MG63 (cell line): Measurements from ENCODE around the gene RPL10. TPM values are rescaled to one million over a fixed set of nuclear protein-coding genes. Genes with fewer than 3 reads are reported as not detected.
"Not testable (repeated sequence)": the region's sequence is repeated elsewhere in the genome, so short reads cannot be mapped to it uniquely, and the experiment has no call there.

Source experiments
- DNase-seq: peaks from one replicate; pipeline ENCODE4 v3.0.0-alpha.2; 2020
- H3K27me3 ChIP-seq: fragments of 250-450 bp; sonication (Bioruptor Pico); 2 replicates; pipeline ENCODE4 v1.5.1; 2020; ENCODE audit warnings: mild to moderate bottlenecking, moderate library complexity
- H3K36me3 ChIP-seq: fragments of 250-450 bp; sonication (Bioruptor Pico); 2 replicates; pipeline ENCODE4 v1.5.1; 2020; ENCODE audit warnings: mild to moderate bottlenecking, moderate library complexity
- H3K4me3 ChIP-seq: fragments of 250-450 bp; sonication (Bioruptor Pico); 2 replicates; pipeline ENCODE4 v1.5.1; 2020; ENCODE audit warnings: mild to moderate bottlenecking, moderate library complexity
- H3K9me3 ChIP-seq: fragments of 250-450 bp; sonication (Bioruptor Pico); 2 replicates; pipeline ENCODE4 v1.5.1; 2020; ENCODE audit warnings: mild to moderate bottlenecking, moderate library complexity
- total RNA-seq: library from RNA; depleted of rRNA; stranded (reverse); fragments of >200 nt; shearing (Covaris generic); gene quantifications from 2 replicates; pipeline ENCODE4 v1.2.3, GENCODE V29; 2014; ENCODE audit warnings: low replicate concordance

Gene RPL10
- total RNA-seq, 1 experiment from 2014 or later: 3,736 TPM

DNA sequence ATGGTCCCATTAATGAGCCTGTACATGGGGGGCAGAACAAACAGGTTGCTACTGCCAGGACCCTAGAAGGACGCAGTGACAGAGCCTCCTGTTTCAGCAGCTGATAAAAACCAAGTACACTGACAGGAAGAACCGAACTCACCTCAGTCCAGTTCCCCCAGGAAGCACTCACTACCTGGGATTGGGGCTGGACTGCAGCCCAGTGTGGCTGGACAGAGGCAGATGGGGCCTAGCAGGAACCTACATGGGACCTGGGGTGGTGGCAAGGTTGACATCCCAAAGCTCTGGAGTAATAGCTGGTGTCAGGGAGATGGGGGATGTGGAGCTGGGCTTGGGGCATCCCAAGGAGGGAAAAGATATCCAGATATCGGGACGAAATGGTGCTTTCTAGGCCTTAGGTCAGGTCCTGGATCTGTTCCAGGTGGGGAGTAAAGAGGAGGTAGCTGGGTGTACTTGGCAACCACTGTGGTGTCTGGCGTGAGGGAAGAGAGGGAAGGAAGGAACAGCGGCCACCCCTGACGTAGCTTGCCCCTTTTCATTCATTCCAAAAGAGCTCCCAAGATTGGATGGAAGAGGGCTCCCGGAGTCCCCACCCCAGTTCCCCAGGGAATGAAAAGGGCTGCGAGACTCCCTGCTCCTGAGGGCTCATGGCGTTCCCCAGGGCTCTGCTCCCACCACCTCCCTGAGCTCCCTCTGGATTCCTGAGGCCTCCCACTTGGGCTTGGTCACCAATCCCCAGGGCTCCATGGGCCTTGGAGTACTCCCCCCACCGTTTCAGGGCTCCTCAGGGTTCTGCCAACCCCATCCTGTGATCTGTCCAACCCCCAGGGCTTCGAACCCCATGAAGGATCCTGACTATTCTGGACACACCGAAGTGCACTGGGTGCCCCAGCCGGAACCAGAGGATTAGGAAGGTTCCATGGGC lies 14.6 kb upstream of the RPL10 start:
- no peaks in the 10 kb centered on the region for H3K27me3 ChIP-seq
- no peak overlapping the region for H3K4me3 ChIP-seq
- no peak for DNase-seq
- H3K36me3 ChIP-seq: peaks cover 3% of the 10 kb centered on the region
- no peaks in the 10 kb centered on the region for H3K9me3 ChIP-seq

- Histone ChIP-seq H3K9me3 (no peaks in the 10 kb centered on the region), H3K27me3 (no peaks in the 10 kb centered on the region), H3K36me3 (peaks cover 3% of the 10 kb centered on the region), H3K4me3 (no peak overlapping the region)
- DNase-seq: no peak
Measured at GRCh38 chrX:154384284-154384892, 13.8 kb upstream of the RPL10 start.

GRCh38 chrX:154388094-154388493 lies 10.1 kb upstream of the RPL10 start:
- DNase-seq, H3K9me3 ChIP-seq, H3K4me3 ChIP-seq, H3K36me3 ChIP-seq, H3K27me3 ChIP-seq: not testable (repeated sequence)

DNA sequence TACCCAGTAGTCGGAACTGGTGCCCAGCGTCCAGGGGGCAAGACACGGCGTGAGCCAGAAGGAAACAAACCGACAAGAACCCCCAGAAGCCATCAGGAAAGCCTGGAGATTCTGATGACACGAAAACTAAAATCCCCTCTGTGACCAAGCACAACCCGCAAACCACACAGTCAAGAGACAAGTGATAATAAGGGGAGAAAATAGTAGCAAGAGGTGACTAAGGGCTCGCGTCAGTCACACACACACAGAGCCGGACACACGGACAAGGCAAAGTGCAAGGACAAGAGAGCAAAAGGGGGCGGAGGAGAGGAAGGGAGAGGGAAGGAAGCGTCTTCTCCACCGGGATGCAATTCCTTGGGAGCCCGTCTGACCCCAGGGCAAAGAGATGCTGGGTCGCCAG lies 9.5 kb upstream of the RPL10 start:
- not testable (repeated sequence) for H3K36me3 ChIP-seq, H3K9me3 ChIP-seq, DNase-seq, H3K4me3 ChIP-seq, H3K27me3 ChIP-seq

GRCh38 chrX:154389812-154390747 lies 8.1 kb upstream of the RPL10 start:
- not testable (repeated sequence) for H3K4me3 ChIP-seq, DNase-seq

DNA sequence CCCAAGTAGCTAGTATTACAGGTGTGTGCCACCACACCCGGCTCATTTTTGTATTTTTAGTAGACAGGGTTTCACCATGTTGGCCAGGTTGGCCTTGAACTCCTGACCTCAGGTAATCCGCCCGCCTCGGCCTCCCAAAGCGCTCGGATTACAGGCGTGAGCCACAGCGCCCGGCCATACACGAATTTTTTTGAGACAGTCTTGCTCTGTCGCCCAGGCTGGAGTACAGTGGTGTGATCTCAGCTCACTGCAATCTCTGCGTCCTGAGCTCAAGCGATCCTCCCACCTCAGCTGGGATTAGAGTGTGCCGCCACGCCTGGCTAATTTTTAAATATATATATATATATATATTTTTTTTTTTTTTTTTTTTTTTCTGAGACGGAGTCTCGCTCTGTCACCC lies 1.8 kb upstream of the RPL10 start:
- not testable (repeated sequence) for DNase-seq, H3K9me3 ChIP-seq, H3K27me3 ChIP-seq, H3K4me3 ChIP-seq
- peaks cover 32% of the 10 kb centered on the region for H3K36me3 ChIP-seq

More at GRCh38 chrX:154389812-154390747, 8.1 kb upstream of the RPL10 start:
- not testable (repeated sequence) for H3K9me3 ChIP-seq, H3K27me3 ChIP-seq, H3K36me3 ChIP-seq

DNA sequence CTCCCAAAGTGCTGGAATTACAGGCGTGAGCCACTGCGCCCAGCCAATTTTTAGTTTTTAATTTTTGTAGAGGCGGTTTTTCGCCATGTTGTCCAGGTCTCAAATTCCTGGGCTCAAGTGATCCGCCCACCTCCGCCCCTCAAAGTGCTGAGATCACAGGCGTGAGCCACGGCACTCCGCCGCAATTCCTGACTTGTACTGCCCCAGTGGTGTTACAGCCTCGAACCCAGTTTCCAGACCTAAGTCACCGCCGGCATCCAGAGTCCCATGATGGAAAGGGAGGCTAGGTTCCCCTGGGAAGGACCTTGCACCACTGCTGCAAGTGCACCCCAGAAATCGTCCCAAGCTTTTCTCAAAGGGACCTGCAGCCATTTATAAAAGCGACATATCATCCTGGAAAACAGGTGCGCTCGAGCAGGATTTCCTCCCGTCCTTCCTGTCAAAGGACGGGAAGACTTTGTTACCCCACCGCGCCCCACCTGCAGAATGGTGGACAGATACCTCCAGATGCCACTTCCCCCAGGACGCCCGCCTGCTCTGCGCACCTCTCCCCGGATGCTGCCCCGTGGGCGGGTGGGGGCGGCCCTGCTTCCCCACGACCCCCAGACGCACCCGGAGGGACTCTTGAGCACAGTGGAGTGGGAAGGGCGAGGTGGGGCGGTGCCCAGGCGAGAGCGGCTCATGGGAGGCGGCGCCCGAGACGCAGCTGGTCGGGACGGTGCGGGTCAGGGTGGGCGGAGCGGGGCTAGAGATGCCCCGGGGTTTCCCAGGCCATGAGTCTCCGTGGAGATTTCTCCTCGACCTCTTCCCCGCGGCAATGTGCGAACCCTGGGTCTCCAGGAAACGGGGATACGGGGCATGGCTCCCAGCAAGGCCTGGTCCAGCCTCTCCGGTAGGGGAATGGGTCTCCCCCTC lies 947 bp upstream of the RPL10 start:
- Histone ChIP-seq H3K4me3 (peak overlapping the region; percentile 98), H3K9me3 (no peaks in the 10 kb centered on the region), H3K36me3 (peaks cover 33% of the 10 kb centered on the region), H3K27me3 (no peaks in the 10 kb centered on the region)
- DNase-seq: peak; percentile 85

GRCh38 chrX:154398668-154399526 lies 720 bp downstream of the RPL10 start:
- Histone ChIP-seq H3K4me3 (peak overlapping the region; percentile 98), H3K27me3 (no peaks in the 10 kb centered on the region), H3K9me3 (no peaks in the 10 kb centered on the region), H3K36me3 (peaks cover 33% of the 10 kb centered on the region)
- peak; percentile 79 for DNase-seq

- H3K4me3 ChIP-seq: peak overlapping the region; percentile 98
- no peak for DNase-seq
- no peaks in the 10 kb centered on the region for H3K9me3 ChIP-seq
- peaks cover 33% of the 10 kb centered on the region for H3K36me3 ChIP-seq
- no peaks in the 10 kb centered on the region for H3K27me3 ChIP-seq
Measured at GRCh38 chrX:154399527-154400368, 1.6 kb downstream of the RPL10 start.

DNA sequence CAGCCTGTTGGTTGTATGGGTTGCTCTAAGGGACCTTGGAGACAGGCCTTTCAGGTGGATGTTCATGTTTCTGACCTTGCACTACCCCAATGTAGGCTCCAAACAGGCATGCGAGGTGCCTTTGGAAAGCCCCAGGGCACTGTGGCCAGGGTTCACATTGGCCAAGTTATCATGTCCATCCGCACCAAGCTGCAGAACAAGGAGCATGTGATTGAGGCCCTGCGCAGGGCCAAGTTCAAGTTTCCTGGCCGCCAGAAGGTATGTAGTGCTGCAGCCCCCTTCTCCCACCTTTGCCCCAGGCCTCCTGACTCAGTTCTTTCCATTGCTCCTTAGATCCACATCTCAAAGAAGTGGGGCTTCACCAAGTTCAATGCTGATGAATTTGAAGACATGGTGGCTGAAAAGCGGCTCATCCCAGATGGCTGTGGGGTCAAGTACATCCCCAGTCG lies 2.2 kb downstream of the RPL10 start:
- not testable (repeated sequence) for H3K9me3 ChIP-seq, H3K27me3 ChIP-seq, DNase-seq
- Histone ChIP-seq H3K36me3 (peaks cover 33% of the 10 kb centered on the region), H3K4me3 (peak overlapping the region; percentile 98)

GRCh38 chrX:154401045-154401799 lies 3.0 kb downstream of the RPL10 start:
- Histone ChIP-seq H3K36me3 (peaks cover 33% of the 10 kb centered on the region), H3K27me3 (no peaks in the 10 kb centered on the region), H3K9me3 (no peaks in the 10 kb centered on the region), H3K4me3 (no peak overlapping the region)
- peak; percentile 27 for DNase-seq

- no peak overlapping the region for H3K4me3 ChIP-seq
- H3K9me3 ChIP-seq: no peaks in the 10 kb centered on the region
- peaks cover 33% of the 10 kb centered on the region for H3K36me3 ChIP-seq
- H3K27me3 ChIP-seq: no peaks in the 10 kb centered on the region
- no peak for DNase-seq
Measured at GRCh38 chrX:154401918-154402621, 3.9 kb downstream of the RPL10 start.

GRCh38 chrX:154402622-154403127 lies 4.5 kb downstream of the RPL10 start:
- peaks cover 33% of the 10 kb centered on the region for H3K36me3 ChIP-seq
- no peaks in the 10 kb centered on the region for H3K27me3 ChIP-seq
- no peaks in the 10 kb centered on the region for H3K9me3 ChIP-seq
- no peak for DNase-seq
- no peak overlapping the region for H3K4me3 ChIP-seq
